Neural cell (in vitro differentiated cells): ENCODE results near the gene RELA. TPM values are rescaled to one million over a fixed set of nuclear protein-coding genes. Genes with fewer than 3 reads are reported as not detected.

Experiments used
- H2AFZ ChIP-seq: fragments of 200-600, 300-800 bp; sonication (generic), shearing (Covaris generic); 2 replicates; pipeline ENCODE4 v1.6.0; 2014; ENCODE audit warnings: low read depth, mild to moderate bottlenecking, antibody characterized with exemption, low read length, moderate library complexity
- H3F3A ChIP-seq: fragments of 200-600 bp; shearing (Covaris generic); 2 replicates; pipeline ENCODE4 v1.6.1; 2016; ENCODE audit warnings: mild to moderate bottlenecking, moderate library complexity, mixed read lengths, antibody characterized with exemption, low read length; ENCODE audit not compliant: insufficient read depth, poor library complexity, severe bottlenecking
- H3K27ac ChIP-seq: fragments of 200-600, 300-800 bp; sonication (generic), shearing (Covaris generic); 2 replicates; pipeline ENCODE4 v1.5.1; 2014; ENCODE audit warnings: mild to moderate bottlenecking, low read length, moderate library complexity
- H3K27me3 ChIP-seq: fragments of 300-800, 200-600 bp; sonication (generic), shearing (Covaris generic); 2 replicates; pipeline ENCODE4 v1.6.0; 2014; ENCODE audit warnings: mild to moderate bottlenecking, low read depth, low read length, moderate library complexity; ENCODE audit not compliant: insufficient read depth
- H3K36me3 ChIP-seq: fragments of 300-800, 200-600 bp; sonication (generic), shearing (Covaris generic); 2 replicates; pipeline ENCODE4 v1.5.1; 2014; ENCODE audit warnings: mild to moderate bottlenecking, antibody characterized with exemption, low read length, moderate library complexity; ENCODE audit not compliant: insufficient read depth
- H3K4me2 ChIP-seq: fragments of 300-800, 200-600 bp; sonication (generic), shearing (Covaris generic); 2 replicates; pipeline ENCODE4 v1.6.0; 2014; ENCODE audit warnings: mild to moderate bottlenecking, low read length
- H3K4me3 ChIP-seq: fragments of 300-800, 200-600 bp; sonication (generic), shearing (Covaris generic); 2 replicates; pipeline ENCODE4 v1.5.1; 2014; ENCODE audit warnings: mild to moderate bottlenecking, low read length, moderate library complexity
- H3K79me2 ChIP-seq: fragments of 200-600 bp; shearing (Covaris generic); replicated peaks from 2 replicates; pipeline ENCODE4 v1.6.0; 2014; ENCODE audit warnings: mild to moderate bottlenecking, low read length, moderate library complexity; ENCODE audit not compliant: insufficient read depth
- H3K9ac ChIP-seq: fragments of 300-800, 200-600 bp; sonication (generic), shearing (Covaris generic); 2 replicates; pipeline ENCODE4 v1.6.1; 2016; ENCODE audit warnings: mild to moderate bottlenecking, low read length, mixed read lengths
- H3K9me2 ChIP-seq: fragments of 200-600 bp; shearing (Covaris generic); 2 replicates; pipeline ENCODE4 v1.6.1; 2016; ENCODE audit warnings: mild to moderate bottlenecking, low read length, mixed read lengths; ENCODE audit not compliant: insufficient read depth
- H3K9me3 ChIP-seq: fragments of 200-600, 300-800 bp; sonication (generic), shearing (Covaris generic); 2 replicates; pipeline ENCODE4 v1.6.1; 2016; ENCODE audit warnings: mild to moderate bottlenecking, mixed run types, low read length, moderate library complexity, mixed read lengths
- H4K20me1 ChIP-seq: fragments of 200-600 bp; shearing (Covaris generic); 2 replicates; pipeline ENCODE4 v1.6.1; 2016; ENCODE audit warnings: mild to moderate bottlenecking, mixed run types; ENCODE audit not compliant: insufficient read depth
- EP300 ChIP-seq: fragments of 450-650 bp; conservative IDR thresholded peaks from 2 replicates; pipeline ENCODE4 v1.6.1; 2014; ENCODE audit warnings: antibody characterized with exemption, mild to moderate bottlenecking, moderate library complexity; ENCODE audit not compliant: poor library complexity, severe bottlenecking
- EZH2 ChIP-seq: fragments of 200-600, 300-800 bp; shearing (Covaris generic), sonication (generic); IDR thresholded peaks from 2 replicates; pipeline ENCODE4 v1.6.1; 2014; ENCODE audit warnings: antibody characterized with exemption, low read length, borderline replicate concordance, mild to moderate bottlenecking; ENCODE audit not compliant: insufficient read depth, poor library complexity, severe bottlenecking
- MXI1 ChIP-seq: fragments of 450-650 bp; conservative IDR thresholded peaks from 2 replicates; pipeline ENCODE4 v1.6.1; 2014; ENCODE audit warnings: antibody characterized with exemption, mild to moderate bottlenecking; ENCODE audit not compliant: poor library complexity, severe bottlenecking
- POLR2AphosphoS5 ChIP-seq: IDR thresholded peaks from 2 replicates; pipeline ENCODE4 v1.6.1; 2012
- RAD21 ChIP-seq: fragments of 450-650 bp; conservative IDR thresholded peaks from 2 replicates; pipeline ENCODE4 v1.6.1; 2014; ENCODE audit warnings: antibody characterized with exemption, mild to moderate bottlenecking, moderate library complexity
- SMC3 ChIP-seq: fragments of 450-650 bp; conservative IDR thresholded peaks from 2 replicates; pipeline ENCODE4 v1.6.1; 2014; ENCODE audit warnings: antibody characterized with exemption, mild to moderate bottlenecking, moderate library complexity; ENCODE audit not compliant: poor library complexity
- TAF1 ChIP-seq: IDR thresholded peaks from 2 replicates; pipeline ENCODE4 v1.6.1; 2012; ENCODE audit warnings: low read depth
- polyA plus RNA-seq: library from polyadenylated mRNA; depleted of rRNA; stranded (reverse); fragments of >200 nt; gene quantifications from 2 replicates; pipeline ENCODE4 v1.2.3, GENCODE V29; 2014
- TF ChIP-seq, protein P1 (sequence below): IDR thresholded peaks from 2 replicates; pipeline ENCODE4 v1.6.1; 2012; ENCODE audit warnings: borderline replicate concordance
- TF ChIP-seq, protein P2 (sequence below): fragments of 450-650 bp; IDR thresholded peaks from 2 replicates; pipeline ENCODE4 v1.5.1; 2014; ENCODE audit warnings: antibody characterized with exemption, mild to moderate bottlenecking, moderate library complexity; ENCODE audit not compliant: poor library complexity, severe bottlenecking

RELA gene
- polyA plus RNA-seq, 1 donor from 2014 or later = 19.3 TPM

DNA sequence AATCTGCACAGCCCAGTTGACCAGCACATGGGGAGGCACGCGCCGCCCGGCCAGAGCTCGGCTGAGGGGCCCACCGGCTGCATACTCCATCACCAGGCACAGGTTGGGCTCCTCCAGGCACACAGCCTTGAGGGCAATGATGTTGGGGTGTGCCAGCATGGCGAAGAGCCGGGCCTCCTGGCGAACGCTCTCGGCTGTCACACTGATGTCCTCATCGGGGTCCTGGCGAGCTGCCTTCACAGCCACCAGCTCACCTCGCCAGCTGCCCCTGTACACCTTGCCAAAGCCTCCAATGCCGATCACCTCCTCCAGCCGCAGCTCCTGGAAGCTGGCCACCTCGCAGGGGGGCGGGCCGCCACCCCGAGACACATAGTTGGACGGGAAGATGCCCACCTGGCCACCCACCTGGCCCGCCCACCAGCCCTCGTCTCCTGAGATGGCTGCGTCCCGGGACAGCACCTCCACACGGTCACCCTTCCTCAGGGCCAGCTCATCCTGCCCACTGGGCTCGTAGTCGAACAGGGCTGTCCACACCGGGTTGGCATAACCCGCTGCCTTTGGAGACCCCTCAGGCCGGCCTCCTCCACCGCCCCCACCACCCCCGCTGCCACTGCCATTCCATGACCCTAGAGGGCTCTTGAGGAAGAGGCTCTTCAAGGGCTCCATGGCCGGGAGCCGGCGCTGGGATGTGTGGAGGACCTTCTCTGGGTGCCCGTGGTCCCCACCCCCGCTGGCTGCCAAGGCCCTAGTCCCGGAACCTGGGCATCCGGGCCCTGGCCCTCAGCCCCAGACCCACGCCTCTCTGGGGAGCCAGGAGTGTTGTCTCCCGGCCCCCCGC lies 49.4 kb downstream of the RELA start:
- Histone ChIP-seq H3K27me3 (no peaks in the 10 kb centered on the region), H3K9ac (peak overlapping the region; percentile 76), H3K79me2 (peaks cover 18% of the 10 kb centered on the region), H3K4me2 (peak overlapping the region; percentile 49), H3K27ac (peak overlapping the region; percentile 66), H3F3A (no peaks in the 10 kb centered on the region), H2AFZ (no peak overlapping the region), H3K9me2 (no peaks in the 10 kb centered on the region), H3K36me3 (no peaks in the 10 kb centered on the region), H3K9me3 (no peaks in the 10 kb centered on the region), H3K4me3 (peak overlapping the region; percentile 81), H4K20me1 (no peaks in the 10 kb centered on the region)
- no peak for TF ChIP-seq SMC3
- TF ChIP-seq, protein P1, sequence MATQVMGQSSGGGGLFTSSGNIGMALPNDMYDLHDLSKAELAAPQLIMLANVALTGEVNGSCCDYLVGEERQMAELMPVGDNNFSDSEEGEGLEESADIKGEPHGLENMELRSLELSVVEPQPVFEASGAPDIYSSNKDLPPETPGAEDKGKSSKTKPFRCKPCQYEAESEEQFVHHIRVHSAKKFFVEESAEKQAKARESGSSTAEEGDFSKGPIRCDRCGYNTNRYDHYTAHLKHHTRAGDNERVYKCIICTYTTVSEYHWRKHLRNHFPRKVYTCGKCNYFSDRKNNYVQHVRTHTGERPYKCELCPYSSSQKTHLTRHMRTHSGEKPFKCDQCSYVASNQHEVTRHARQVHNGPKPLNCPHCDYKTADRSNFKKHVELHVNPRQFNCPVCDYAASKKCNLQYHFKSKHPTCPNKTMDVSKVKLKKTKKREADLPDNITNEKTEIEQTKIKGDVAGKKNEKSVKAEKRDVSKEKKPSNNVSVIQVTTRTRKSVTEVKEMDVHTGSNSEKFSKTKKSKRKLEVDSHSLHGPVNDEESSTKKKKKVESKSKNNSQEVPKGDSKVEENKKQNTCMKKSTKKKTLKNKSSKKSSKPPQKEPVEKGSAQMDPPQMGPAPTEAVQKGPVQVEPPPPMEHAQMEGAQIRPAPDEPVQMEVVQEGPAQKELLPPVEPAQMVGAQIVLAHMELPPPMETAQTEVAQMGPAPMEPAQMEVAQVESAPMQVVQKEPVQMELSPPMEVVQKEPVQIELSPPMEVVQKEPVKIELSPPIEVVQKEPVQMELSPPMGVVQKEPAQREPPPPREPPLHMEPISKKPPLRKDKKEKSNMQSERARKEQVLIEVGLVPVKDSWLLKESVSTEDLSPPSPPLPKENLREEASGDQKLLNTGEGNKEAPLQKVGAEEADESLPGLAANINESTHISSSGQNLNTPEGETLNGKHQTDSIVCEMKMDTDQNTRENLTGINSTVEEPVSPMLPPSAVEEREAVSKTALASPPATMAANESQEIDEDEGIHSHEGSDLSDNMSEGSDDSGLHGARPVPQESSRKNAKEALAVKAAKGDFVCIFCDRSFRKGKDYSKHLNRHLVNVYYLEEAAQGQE = no peak
- no peak for TF ChIP-seq MXI1
- TF ChIP-seq RAD21 = no peak
- TF ChIP-seq EP300 = no peak
- no peak for TF ChIP-seq EZH2
- TF ChIP-seq TAF1 = no peak

DNA sequence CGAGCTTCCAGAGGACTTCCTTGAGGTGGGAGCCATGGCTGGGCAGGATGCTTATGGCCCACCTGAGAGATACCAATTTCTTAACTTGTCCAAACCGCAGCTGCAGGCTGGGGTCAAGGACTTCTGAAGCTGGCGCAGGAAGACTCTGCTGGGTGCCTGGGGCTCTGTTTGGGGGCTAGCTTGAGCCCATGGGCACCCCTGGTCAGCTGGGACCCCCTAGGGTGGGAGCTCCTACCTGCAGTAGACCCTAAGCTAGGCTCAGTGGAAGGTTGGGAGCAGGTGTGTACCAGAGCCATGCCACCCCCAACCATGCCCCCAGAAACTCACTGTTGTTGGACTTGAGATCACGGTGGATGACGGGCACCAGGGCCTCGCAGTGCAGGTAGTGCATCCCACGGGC lies 50.0 kb downstream of the RELA start:
- H3K4me3 ChIP-seq = peak overlapping the region; percentile 81
- H3K9ac ChIP-seq = no peak overlapping the region
- H3K79me2 ChIP-seq = peaks cover 18% of the 10 kb centered on the region
- no peaks in the 10 kb centered on the region for H3K27me3 ChIP-seq
- H4K20me1 ChIP-seq = no peaks in the 10 kb centered on the region
- H3K4me2 ChIP-seq = no peak overlapping the region
- no peaks in the 10 kb centered on the region for H3K9me3 ChIP-seq
- no peaks in the 10 kb centered on the region for H3F3A ChIP-seq
- no peaks in the 10 kb centered on the region for H3K9me2 ChIP-seq
- no peak overlapping the region for H3K27ac ChIP-seq
- H2AFZ ChIP-seq = no peak overlapping the region
- H3K36me3 ChIP-seq = no peaks in the 10 kb centered on the region
- TF ChIP-seq EZH2 (no peak), RAD21 (no peak), TAF1 (no peak), EP300 (no peak), MXI1 (no peak), SMC3 (no peak), POLR2AphosphoS5 (no peak)
- TF ChIP-seq, protein P2, sequence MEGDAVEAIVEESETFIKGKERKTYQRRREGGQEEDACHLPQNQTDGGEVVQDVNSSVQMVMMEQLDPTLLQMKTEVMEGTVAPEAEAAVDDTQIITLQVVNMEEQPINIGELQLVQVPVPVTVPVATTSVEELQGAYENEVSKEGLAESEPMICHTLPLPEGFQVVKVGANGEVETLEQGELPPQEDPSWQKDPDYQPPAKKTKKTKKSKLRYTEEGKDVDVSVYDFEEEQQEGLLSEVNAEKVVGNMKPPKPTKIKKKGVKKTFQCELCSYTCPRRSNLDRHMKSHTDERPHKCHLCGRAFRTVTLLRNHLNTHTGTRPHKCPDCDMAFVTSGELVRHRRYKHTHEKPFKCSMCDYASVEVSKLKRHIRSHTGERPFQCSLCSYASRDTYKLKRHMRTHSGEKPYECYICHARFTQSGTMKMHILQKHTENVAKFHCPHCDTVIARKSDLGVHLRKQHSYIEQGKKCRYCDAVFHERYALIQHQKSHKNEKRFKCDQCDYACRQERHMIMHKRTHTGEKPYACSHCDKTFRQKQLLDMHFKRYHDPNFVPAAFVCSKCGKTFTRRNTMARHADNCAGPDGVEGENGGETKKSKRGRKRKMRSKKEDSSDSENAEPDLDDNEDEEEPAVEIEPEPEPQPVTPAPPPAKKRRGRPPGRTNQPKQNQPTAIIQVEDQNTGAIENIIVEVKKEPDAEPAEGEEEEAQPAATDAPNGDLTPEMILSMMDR = no peak
- TF ChIP-seq, protein P1 = no peak
